Lower leg skin (tissue), 3 donors: Measurements from ENCODE around the gene NKAP.

ENCODE experiments used
- POLR2A ChIP-seq, 2 donors: fragments of 450-650 bp; IDR thresholded peaks; one replicate each; pipeline ENCODE4 v1.6.1; 2016 to 2017; ENCODE audit warnings: antibody characterized with exemption in 2 of 2, mild to moderate bottlenecking in 1 of 2, moderate library complexity in 1 of 2
- TF ChIP-seq, protein P1 (sequence below), 3 donors: fragments of 450-650 bp; IDR thresholded peaks; one replicate each; pipeline ENCODE4 v1.5.1; 2016; ENCODE audit warnings: antibody characterized with exemption in 3 of 3, mild to moderate bottlenecking in 3 of 3, moderate library complexity in 2 of 3

DNA sequence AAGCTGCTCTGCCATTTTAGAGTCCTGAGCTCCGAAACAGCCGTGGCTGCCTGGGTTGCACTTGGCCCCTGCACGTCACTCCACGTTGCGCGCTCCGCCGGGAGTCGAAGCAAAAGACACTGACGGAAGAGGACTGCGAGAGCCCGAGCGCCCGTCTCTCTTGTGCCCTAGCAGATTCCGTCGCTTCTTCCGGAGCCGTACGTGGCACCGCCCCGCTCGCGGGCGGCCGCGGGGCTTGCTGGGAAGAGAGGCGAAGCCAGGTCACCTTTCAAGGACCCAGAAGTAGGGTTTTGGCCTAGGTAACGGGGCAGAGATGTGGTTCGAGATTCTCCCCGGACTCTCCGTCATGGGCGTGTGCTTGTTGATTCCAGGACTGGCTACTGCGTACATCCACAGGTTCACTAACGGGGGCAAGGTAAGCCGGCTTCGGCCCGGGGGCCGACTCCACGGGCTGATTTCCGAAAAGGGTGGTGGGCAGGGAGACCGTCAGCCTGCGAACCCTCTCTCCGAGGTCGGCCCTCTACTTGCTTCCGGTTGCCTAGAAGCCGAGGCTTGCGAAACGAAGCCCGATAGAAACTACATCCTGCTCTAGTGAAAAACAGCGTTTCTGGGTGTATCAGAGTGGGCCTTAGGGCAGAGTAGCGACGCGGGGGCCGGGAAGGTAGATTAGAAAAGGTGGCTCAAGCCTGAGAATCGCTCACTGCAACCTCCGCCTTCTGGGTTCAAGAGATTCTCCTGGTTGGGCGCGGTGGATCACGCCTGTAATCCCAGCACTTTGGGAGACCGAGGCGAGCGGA lies 71.8 kb downstream of the NKAP start, which contains the start of the genes NDUFA1 and RNF113A:
- TF ChIP-seq POLR2A (IDR thresholded peaks at IDR 0.05): no peak
- TF ChIP-seq, protein P1, sequence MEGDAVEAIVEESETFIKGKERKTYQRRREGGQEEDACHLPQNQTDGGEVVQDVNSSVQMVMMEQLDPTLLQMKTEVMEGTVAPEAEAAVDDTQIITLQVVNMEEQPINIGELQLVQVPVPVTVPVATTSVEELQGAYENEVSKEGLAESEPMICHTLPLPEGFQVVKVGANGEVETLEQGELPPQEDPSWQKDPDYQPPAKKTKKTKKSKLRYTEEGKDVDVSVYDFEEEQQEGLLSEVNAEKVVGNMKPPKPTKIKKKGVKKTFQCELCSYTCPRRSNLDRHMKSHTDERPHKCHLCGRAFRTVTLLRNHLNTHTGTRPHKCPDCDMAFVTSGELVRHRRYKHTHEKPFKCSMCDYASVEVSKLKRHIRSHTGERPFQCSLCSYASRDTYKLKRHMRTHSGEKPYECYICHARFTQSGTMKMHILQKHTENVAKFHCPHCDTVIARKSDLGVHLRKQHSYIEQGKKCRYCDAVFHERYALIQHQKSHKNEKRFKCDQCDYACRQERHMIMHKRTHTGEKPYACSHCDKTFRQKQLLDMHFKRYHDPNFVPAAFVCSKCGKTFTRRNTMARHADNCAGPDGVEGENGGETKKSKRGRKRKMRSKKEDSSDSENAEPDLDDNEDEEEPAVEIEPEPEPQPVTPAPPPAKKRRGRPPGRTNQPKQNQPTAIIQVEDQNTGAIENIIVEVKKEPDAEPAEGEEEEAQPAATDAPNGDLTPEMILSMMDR (IDR thresholded peaks at IDR 0.05): no peak
